SK-N-SH (cell line): ENCODE data around the gene CRYBG1. TPM values are rescaled to one million over a fixed set of nuclear protein-coding genes. Genes with fewer than 3 reads are reported as not detected.
"Not testable (repeated sequence)": the region's sequence is repeated elsewhere in the genome, so short reads cannot be mapped to it uniquely, and the experiment has no call there.

ENCODE experiments used
- CTCF ChIA-PET: fragments of 300-600, 350-600 bp; formaldehyde crosslinking; extraction: SDS; loops from one replicate; lab custom pipeline; 2021; lab: Yijun Ruan, JAX
- POLR2A ChIA-PET: fragments of 350-600 bp; sonication (Branson Sonifier 250); formaldehyde crosslinking; extraction: SDS; loops from one replicate; lab custom pipeline; 2020; ENCODE audit warnings: antibody characterized with exemption, inconsistent platforms; lab: Yijun Ruan, JAX
- DNase-seq: peaks from one replicate; pipeline ENCODE4 v3.0.0; 2012
- H2AFZ ChIP-seq: fragments of 200-600 bp; sonication (generic); 2 replicates; pipeline ENCODE4 v1.8.1; 2016; ENCODE audit warnings: antibody characterized with exemption, mild to moderate bottlenecking, low read depth
- H3F3A ChIP-seq: fragments of 200-600 bp; sonication (generic); replicated peaks from 2 replicates; pipeline ENCODE3; 2016; ENCODE audit warnings: antibody characterized with exemption, mild to moderate bottlenecking; ENCODE audit not compliant: insufficient read depth
- H3K27ac ChIP-seq, 2 experiments: fragments of 200-500 bp in 1 of 2; fragments of 200-600 bp in 1 of 2; sonication (Bioruptor generic) in 1 of 2; sonication (generic), shearing (Covaris generic) in 1 of 2; 2 replicates each; pipeline versions ENCODE4 v1.5.1 to v1.6.1; 2014 to 2016; ENCODE audit warnings: low read depth in 2 of 2, inconsistent platforms in 1 of 2, low read length in 1 of 2, mild to moderate bottlenecking in 1 of 2, mixed read lengths in 1 of 2
- H3K27me3 ChIP-seq: fragments of 200-600 bp; sonication (generic), shearing (Covaris generic); 2 replicates; pipeline ENCODE4 v1.6.1; 2016; ENCODE audit warnings: mixed run types; ENCODE audit not compliant: insufficient read depth
- H3K36me3 ChIP-seq, 2 experiments: fragments of 200-500 bp in 1 of 2; fragments of 200-600 bp in 1 of 2; sonication (Bioruptor generic) in 1 of 2; sonication (generic) in 1 of 2; replicated peaks in 1 of 2; 2 replicates each; pipeline versions ENCODE3 to v1.5.1; 2014 to 2016; ENCODE audit warnings: low read length in 1 of 2, mild to moderate bottlenecking in 1 of 2; ENCODE audit not compliant: insufficient read depth in 2 of 2, control insufficient read depth in 1 of 2
- H3K4me1 ChIP-seq, 2 experiments: fragments of 200-500 bp in 1 of 2; fragments of 200-600 bp in 1 of 2; sonication (Bioruptor generic) in 1 of 2; sonication (generic), shearing (Covaris generic) in 1 of 2; 2 replicates each; pipeline versions ENCODE4 v1.5.1 to v1.6.1; 2014 to 2016; ENCODE audit warnings: low read depth in 1 of 2, low read length in 1 of 2, mixed run types in 1 of 2; ENCODE audit not compliant: insufficient read depth in 2 of 2, control insufficient read depth in 1 of 2
- H3K4me2 ChIP-seq: fragments of 200-600 bp; sonication (generic), shearing (Covaris generic); 2 replicates; pipeline ENCODE4 v1.6.1; 2017; ENCODE audit warnings: mixed run types
- H3K4me3 ChIP-seq, 2 experiments: fragments of 200-500 bp in 1 of 2; fragments of 200-600 bp in 1 of 2; sonication (Bioruptor generic) in 1 of 2; sonication (generic), shearing (Covaris generic) in 1 of 2; 2 replicates each; pipeline versions ENCODE4 v1.5.1 to v1.8.1; 2014 to 2016; ENCODE audit warnings: low read depth in 2 of 2, inconsistent platforms in 1 of 2, low read length in 1 of 2, mild to moderate bottlenecking in 1 of 2, mixed read lengths in 1 of 2, moderate library complexity in 1 of 2
- H3K79me2 ChIP-seq: fragments of 200-600 bp; sonication (generic); 2 replicates; pipeline ENCODE4 v1.8.1; 2017; ENCODE audit warnings: mild to moderate bottlenecking; ENCODE audit not compliant: insufficient read depth
- H3K9ac ChIP-seq: fragments of 200-600 bp; sonication (generic); 2 replicates; pipeline ENCODE4 v1.6.1; 2017; ENCODE audit warnings: mixed run types
- H3K9me2 ChIP-seq: fragments of 200-600 bp; sonication (generic); 2 replicates; pipeline ENCODE4 v1.6.1; 2017; ENCODE audit warnings: mixed run types
- H3K9me3 ChIP-seq: fragments of 200-600 bp; sonication (generic); 2 replicates; pipeline ENCODE4 v1.6.1; 2017; ENCODE audit warnings: mixed run types, mild to moderate bottlenecking, moderate library complexity
- H4K20me1 ChIP-seq: fragments of 200-600 bp; sonication (generic); 2 replicates; pipeline ENCODE4 v1.6.1; 2017; ENCODE audit warnings: mild to moderate bottlenecking, mixed run types; ENCODE audit not compliant: insufficient read depth
- CTCF ChIP-seq: fragments of 200-600 bp; sonication (generic); IDR thresholded peaks from 2 replicates; pipeline ENCODE4 v1.6.1; 2017; ENCODE audit warnings: antibody characterized with exemption, mild to moderate bottlenecking, moderate library complexity
- EP300 ChIP-seq, 2 experiments: IDR thresholded peaks; 2 replicates each; pipeline versions ENCODE4 v1.4.0 to v1.6.1; 2012; ENCODE audit warnings: borderline replicate concordance in 1 of 2, low read depth in 1 of 2, low read length in 1 of 2
- FOSL2 ChIP-seq: IDR thresholded peaks from 2 replicates; pipeline ENCODE4 v1.4.0; 2012; ENCODE audit warnings: low read depth, mild to moderate bottlenecking, moderate library complexity, borderline replicate concordance
- FOXJ3 ChIP-seq: sonication (generic); formaldehyde crosslinking; IDR thresholded peaks from 2 replicates; pipeline ENCODE4 v1.5.1; 2020; ENCODE audit warnings: mild to moderate bottlenecking, missing genetic modification reagents
- MEF2A ChIP-seq: IDR thresholded peaks from 2 replicates; pipeline ENCODE4 v1.4.0; 2012; ENCODE audit warnings: low read depth, borderline replicate concordance
- NFIC ChIP-seq: IDR thresholded peaks from 2 replicates; pipeline ENCODE4 v1.4.0; 2012; ENCODE audit warnings: borderline replicate concordance
- TAF1 ChIP-seq: IDR thresholded peaks from 2 replicates; pipeline ENCODE4 v1.6.1; 2012; ENCODE audit warnings: low read depth, mild to moderate bottlenecking, low read length, moderate library complexity, borderline replicate concordance
- TCF12 ChIP-seq: IDR thresholded peaks from 2 replicates; pipeline ENCODE4 v1.4.0; 2012
- YY1 ChIP-seq: IDR thresholded peaks from 2 replicates; pipeline ENCODE4 v1.4.0; 2012; ENCODE audit warnings: low read depth, mild to moderate bottlenecking
- WGBS: methylation state at CpG from one replicate; pipeline ENCODE4 v1.1.6; 2017; ENCODE audit warnings: low lambda C conversion rate; 5-methylcytosine and 5-hydroxymethylcytosine counted together
- polyA plus RNA-seq, 3 experiments: library from polyadenylated mRNA; depleted of rRNA; stranded (reverse); fragments of >200 nt; gene quantifications; 2 replicates each; pipeline ENCODE4 v1.2.3, GENCODE V29; 2012
- TF ChIP-seq, protein P1 (sequence below): IDR thresholded peaks from 2 replicates; pipeline ENCODE4 v1.6.1; 2012; ENCODE audit warnings: mild to moderate bottlenecking, low read depth, low read length, moderate library complexity
- TF ChIP-seq, protein P2 (sequence below): fragments of 150-350 bp; IDR thresholded peaks from 2 replicates; pipeline ENCODE4 v1.6.1; 2017; ENCODE audit warnings: antibody characterized with exemption, low read length, low read depth, borderline replicate concordance
- TF ChIP-seq, protein P3 (sequence below): IDR thresholded peaks from 2 replicates; pipeline ENCODE4; 2012

Gene CRYBG1
- polyA plus RNA-seq, 1 of the 3 experiments (the other 2 are of a cell fraction), result 13.8 TPM

DNA sequence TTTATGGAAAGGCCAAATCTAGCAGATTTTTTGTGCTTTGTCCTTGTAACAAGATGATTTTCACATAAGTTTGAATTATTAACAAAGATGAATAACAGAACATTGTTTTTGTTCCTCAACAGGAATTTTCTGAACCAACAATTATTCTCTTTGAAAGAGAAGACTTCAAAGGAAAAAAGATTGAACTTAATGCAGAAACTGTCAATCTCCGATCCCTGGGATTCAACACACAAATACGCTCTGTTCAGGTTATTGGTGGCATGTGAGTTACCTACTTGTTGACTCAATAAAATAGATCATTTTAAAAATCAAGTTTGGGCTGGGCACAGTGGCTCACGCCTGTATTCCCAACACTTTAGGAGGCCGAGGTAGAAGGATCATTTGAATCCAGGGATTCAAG, 197.8 kb downstream of the CRYBG1 start (continued):
- TF ChIP-seq, protein P1, sequence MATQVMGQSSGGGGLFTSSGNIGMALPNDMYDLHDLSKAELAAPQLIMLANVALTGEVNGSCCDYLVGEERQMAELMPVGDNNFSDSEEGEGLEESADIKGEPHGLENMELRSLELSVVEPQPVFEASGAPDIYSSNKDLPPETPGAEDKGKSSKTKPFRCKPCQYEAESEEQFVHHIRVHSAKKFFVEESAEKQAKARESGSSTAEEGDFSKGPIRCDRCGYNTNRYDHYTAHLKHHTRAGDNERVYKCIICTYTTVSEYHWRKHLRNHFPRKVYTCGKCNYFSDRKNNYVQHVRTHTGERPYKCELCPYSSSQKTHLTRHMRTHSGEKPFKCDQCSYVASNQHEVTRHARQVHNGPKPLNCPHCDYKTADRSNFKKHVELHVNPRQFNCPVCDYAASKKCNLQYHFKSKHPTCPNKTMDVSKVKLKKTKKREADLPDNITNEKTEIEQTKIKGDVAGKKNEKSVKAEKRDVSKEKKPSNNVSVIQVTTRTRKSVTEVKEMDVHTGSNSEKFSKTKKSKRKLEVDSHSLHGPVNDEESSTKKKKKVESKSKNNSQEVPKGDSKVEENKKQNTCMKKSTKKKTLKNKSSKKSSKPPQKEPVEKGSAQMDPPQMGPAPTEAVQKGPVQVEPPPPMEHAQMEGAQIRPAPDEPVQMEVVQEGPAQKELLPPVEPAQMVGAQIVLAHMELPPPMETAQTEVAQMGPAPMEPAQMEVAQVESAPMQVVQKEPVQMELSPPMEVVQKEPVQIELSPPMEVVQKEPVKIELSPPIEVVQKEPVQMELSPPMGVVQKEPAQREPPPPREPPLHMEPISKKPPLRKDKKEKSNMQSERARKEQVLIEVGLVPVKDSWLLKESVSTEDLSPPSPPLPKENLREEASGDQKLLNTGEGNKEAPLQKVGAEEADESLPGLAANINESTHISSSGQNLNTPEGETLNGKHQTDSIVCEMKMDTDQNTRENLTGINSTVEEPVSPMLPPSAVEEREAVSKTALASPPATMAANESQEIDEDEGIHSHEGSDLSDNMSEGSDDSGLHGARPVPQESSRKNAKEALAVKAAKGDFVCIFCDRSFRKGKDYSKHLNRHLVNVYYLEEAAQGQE, result no peak
- TF ChIP-seq YY1, result no peak
- TF ChIP-seq, protein P2, sequence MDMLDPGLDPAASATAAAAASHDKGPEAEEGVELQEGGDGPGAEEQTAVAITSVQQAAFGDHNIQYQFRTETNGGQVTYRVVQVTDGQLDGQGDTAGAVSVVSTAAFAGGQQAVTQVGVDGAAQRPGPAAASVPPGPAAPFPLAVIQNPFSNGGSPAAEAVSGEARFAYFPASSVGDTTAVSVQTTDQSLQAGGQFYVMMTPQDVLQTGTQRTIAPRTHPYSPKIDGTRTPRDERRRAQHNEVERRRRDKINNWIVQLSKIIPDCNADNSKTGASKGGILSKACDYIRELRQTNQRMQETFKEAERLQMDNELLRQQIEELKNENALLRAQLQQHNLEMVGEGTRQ, result no peak
- TF ChIP-seq TAF1, result no peak
- no peak for TF ChIP-seq TCF12
- no peak for TF ChIP-seq NFIC
- no peak for TF ChIP-seq EP300 (IDR thresholded peaks at IDR 0.05; ENCODE audit: borderline replicate concordance in 1 of 2, low read depth in 1 of 2, low read length in 1 of 2)
- TF ChIP-seq CTCF, result no peak
- TF ChIP-seq, protein P3, sequence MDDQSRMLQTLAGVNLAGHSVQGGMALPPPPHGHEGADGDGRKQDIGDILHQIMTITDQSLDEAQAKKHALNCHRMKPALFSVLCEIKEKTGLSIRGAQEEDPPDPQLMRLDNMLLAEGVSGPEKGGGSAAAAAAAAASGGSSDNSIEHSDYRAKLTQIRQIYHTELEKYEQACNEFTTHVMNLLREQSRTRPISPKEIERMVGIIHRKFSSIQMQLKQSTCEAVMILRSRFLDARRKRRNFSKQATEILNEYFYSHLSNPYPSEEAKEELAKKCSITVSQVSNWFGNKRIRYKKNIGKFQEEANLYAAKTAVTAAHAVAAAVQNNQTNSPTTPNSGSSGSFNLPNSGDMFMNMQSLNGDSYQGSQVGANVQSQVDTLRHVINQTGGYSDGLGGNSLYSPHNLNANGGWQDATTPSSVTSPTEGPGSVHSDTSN, result no peak
- no peak for TF ChIP-seq MEF2A
- no peak for TF ChIP-seq FOXJ3 (CRISPR knock-in tag)
- no peak for TF ChIP-seq FOSL2

GRCh38 chr6:106559659-106560058, 199.1 kb downstream of the CRYBG1 start:
- H3K4me2 ChIP-seq, H3K27ac ChIP-seq, H3K9ac ChIP-seq, H3K9me2 ChIP-seq, H3K9me3 ChIP-seq, H4K20me1 ChIP-seq, DNase-seq, H3K4me3 ChIP-seq, POLR2A ChIA-PET, H3K27me3 ChIP-seq, H2AFZ ChIP-seq, H3K79me2 ChIP-seq, H3K4me1 ChIP-seq: not testable (repeated sequence)
- peaks cover 28 to 40% of the 10 kb centered on the region in 2 experiments for H3K36me3 ChIP-seq
- 94% methylated on average over 5 of the region's 5 CpGs for WGBS
- peaks cover 17% of the 10 kb centered on the region for H3F3A ChIP-seq
- CTCF ChIA-PET, result interaction anchor here (0.8 to 1.3 kb wide), 2 partner anchors 225 to 376 kb away, joined by 3 to 4 read pairs; no protein-coding TSS in a partner anchor
